HAP-1 (cell line): ENCODE results near the gene PTPMT1.
"Not testable (repeated sequence)": the region's sequence is repeated elsewhere in the genome, so short reads cannot be mapped to it uniquely, and the experiment has no call there.

Source experiments
- DNase-seq, 2 experiments: peaks; one replicate each; pipeline ENCODE4 v3.0.0-alpha.2; 2016 to 2020; ENCODE audit warnings: low spot score in 2 of 2
- H3K27me3 ChIP-seq: fragments of 250-450 bp; sonication (Bioruptor Pico); 2 replicates; pipeline ENCODE4 v1.5.1; 2020; ENCODE audit warnings: low read depth, mild to moderate bottlenecking, moderate library complexity
- H3K36me3 ChIP-seq: fragments of 250-450 bp; sonication (Bioruptor Pico); replicated peaks from 2 replicates; pipeline ENCODE4 v1.5.1; 2020; ENCODE audit warnings: mild to moderate bottlenecking
- H3K4me1 ChIP-seq: fragments of 250-450 bp; sonication (Bioruptor Pico); 2 replicates; pipeline ENCODE4 v1.5.1; 2020; ENCODE audit warnings: mild to moderate bottlenecking
- H3K4me3 ChIP-seq: fragments of 250-450 bp; sonication (Bioruptor Pico); 2 replicates; pipeline ENCODE4 v1.5.1; 2020; ENCODE audit warnings: mild to moderate bottlenecking, moderate library complexity
- H3K9me3 ChIP-seq: fragments of 250-450 bp; sonication (Bioruptor Pico); 2 replicates; pipeline ENCODE4 v1.5.1; 2020; ENCODE audit warnings: mild to moderate bottlenecking, moderate library complexity
- in situ Hi-C: fragments of 300-500 bp; cut with MboI; formaldehyde crosslinking; loops from 3 replicates; pipeline ENCODE4 v1.14.3; 2020; ENCODE audit warnings: low sequenced_read_pairs, inconsistent platforms, mixed read lengths

Gene PTPMT1, protein sequence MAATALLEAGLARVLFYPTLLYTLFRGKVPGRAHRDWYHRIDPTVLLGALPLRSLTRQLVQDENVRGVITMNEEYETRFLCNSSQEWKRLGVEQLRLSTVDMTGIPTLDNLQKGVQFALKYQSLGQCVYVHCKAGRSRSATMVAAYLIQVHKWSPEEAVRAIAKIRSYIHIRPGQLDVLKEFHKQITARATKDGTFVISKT

DNA sequence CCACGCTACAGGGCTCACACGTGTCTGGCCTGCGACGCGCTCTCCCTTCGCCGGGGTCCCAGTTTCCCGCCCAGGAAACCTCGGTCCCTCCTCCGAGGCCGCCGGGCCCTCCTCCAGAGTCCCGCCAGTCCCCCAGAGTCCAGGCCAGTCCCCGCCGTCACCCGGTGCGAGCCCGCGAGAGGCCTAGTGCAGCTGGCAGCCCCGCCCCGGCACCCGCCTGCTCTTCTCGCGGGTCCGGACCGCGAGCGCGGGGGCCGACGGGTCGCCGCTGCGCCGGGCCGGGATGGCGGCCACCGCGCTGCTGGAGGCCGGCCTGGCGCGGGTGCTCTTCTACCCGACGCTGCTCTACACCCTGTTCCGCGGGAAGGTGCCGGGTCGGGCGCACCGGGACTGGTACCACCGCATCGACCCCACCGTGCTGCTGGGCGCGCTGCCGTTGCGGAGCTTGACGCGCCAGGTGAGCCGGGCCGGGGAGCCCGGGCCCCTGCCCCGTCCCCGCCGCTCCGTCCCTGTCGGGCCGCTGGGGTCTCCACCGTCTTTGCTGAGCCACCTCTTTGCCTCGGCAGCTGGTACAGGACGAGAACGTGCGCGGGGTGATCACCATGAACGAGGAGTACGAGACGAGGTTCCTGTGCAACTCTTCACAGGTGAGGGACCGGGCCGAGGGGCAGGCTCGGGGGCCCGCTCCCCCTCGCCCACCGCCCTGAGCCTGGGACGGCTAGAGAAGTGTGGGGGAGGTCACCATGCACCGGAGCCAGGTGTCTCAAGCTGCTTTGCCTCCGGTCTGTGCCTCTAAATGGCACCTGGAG is at the start of gene PTPMT1:
TSS of gene PTPMT1 (plus strand) at position 260 of the 809 bp plus-strand sequence. CDS start at position 284, 24 bp downstream.
- DNase-seq = peak; percentile 65 to 88
- in situ Hi-C loops = no loop called here
- H3K36me3 ChIP-seq = peaks cover 20% of the 10 kb centered on the region
- no peaks in the 10 kb centered on the region for H3K9me3 ChIP-seq
- peak within 1 kb of the TSS; percentile 78 for H3K4me3 ChIP-seq
- no peaks in the 10 kb centered on the region for H3K27me3 ChIP-seq
- peaks cover 11% of the 10 kb centered on the region for H3K4me1 ChIP-seq

DNA sequence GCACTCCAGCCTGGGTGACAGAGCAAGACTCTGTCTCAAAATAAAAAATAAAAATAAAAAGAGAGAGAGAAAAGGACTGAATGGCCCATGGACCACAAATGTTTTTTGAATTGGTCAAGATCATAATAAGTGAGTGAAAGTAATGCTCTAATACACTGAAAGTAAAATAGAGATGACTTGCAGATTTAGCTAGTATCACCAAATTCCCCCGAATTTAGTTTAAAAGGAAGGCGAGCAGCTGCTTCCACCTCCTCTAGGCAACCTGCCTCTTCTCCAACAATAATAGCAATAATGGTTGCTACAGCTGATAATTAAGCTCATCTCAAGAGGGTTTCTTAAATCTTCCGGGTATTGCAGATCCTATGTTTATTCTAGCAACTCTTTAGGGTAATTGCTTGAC is 49.2 kb upstream of the PTPMT1 start:
- in situ Hi-C loops = no loop called here
- Histone ChIP-seq H3K9me3 (no peaks in the 10 kb centered on the region), H3K4me3 (no peak overlapping the region), H3K36me3 (peaks cover 3% of the 10 kb centered on the region; the same call in 1 of the 2 replicates), H3K27me3 (no peaks in the 10 kb centered on the region), H3K4me1 (peaks cover 12% of the 10 kb centered on the region)
- no peak for DNase-seq

DNA sequence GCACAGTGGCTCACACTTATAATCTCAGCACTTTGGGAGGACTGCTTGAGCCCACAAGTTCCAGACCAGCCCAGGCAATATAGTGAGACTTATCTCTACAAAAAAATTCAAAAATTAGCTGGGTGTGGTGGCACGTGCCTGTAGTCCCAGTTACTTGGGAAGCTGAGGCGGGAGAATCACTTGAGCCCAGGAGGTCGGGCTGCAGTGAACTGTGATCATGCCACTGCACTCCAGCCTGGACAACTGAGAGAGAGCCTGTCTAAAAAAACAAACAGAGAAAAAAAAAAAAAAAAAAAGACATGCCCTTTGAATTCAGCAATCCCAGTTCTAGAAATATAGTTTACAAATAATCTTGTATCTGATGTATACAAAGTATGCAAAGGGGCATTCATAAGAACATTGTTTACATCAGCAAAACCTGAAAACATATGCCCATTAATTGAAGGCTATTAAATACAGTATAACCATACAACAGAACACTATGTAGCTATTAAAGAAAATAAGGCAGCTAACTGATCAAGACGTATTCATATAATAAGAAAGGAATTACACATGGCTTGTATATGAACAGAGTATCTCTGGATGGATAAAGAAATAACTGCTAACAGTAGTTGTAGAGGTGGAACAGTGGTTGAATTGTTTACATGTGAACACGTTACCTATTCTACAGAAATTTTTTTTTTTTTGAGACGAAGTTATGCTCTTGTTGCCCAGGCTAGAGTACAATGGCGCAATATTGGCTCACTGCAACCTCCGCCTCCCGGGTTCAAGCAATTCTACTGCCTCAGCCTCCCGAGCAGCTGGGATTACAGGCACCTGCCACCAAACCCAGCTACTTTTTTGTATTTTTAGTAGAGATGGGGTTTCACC is 48.2 kb upstream of the PTPMT1 start:
- in situ Hi-C loops = no loop called here
- no peak overlapping the region for H3K4me3 ChIP-seq
- H3K9me3 ChIP-seq = no peaks in the 10 kb centered on the region
- H3K36me3 ChIP-seq = peaks cover 3% of the 10 kb centered on the region; the same call in 1 of the 2 replicates
- no peak for DNase-seq
- no peaks in the 10 kb centered on the region for H3K27me3 ChIP-seq
- peaks cover 12% of the 10 kb centered on the region for H3K4me1 ChIP-seq

DNA sequence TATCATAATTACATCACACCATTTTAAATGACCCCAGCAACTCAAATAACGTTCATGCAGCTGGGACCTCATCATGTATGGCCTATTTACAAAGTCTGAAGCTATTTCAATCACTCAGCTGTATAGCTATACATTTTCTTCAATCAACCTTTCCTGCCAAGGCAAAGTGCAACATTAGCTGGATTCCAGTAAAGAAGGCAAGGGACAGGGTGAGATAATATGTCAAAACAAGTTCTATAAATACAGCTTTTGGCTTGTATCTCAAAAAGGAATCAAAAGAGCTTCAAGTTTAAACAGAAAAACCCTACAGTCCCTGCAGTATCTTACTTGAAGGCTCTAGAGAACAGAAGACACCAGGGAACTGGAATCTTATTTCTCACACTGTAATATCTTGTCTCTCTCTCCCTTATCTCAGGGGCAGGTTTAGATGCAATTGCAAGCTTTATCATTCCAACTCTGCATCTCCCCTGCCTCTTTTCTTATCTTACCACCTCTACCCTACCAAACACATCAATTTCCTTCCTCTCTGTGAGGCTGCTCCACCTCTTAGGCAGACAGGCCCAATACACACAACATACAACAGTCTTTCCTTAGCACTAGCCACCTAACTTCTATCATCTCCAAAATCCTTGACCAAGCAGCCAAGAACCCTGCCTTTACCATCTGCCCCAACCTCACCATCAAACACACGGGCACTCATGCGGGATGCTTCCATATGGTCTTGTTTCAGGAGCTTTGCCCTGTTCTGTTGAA is 47.0 kb upstream of the PTPMT1 start:
- no peak overlapping the region for H3K4me3 ChIP-seq
- DNase-seq = no peak
- H3K27me3 ChIP-seq = no peaks in the 10 kb centered on the region
- H3K36me3 ChIP-seq = peaks cover 3% of the 10 kb centered on the region; the same call in 1 of the 2 replicates
- H3K9me3 ChIP-seq = no peaks in the 10 kb centered on the region
- in situ Hi-C loops = no loop called here
- H3K4me1 ChIP-seq = peaks cover 8% of the 10 kb centered on the region

DNA sequence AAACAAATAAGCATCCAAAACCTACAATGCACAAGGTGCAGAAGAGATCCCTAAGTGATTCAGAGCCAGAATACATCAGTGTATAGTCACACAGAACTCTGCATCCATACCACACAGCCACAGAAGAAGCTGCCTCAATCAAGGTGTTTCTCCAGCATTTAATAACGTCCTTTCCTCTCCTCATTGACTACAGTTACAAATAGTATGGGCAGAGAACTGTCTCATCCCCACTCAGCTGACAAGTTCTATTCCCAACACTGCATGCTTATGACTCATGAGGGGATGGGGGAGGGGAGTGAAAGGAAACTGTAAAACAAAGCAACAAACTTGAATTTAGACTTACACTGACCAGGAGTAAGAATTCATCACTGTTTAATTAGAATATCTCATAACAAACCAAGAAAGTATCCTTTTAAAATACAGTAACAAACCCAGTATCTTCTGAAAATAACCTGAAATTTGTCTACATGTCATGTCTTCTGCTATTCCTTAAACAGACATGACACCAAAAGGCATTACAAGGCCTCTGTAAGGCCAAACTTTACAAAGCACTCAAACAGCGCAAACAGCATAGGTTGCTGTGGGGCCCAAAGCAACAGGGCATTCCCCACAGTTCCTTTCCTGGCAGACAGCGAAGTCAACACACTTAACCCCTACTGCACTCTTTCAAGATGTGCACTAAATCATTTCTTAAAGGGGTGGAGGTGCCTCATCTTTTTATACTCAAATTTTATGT is 41.7 kb upstream of the PTPMT1 start:
- in situ Hi-C loops = no loop called here
- DNase-seq = no peak
- H3K36me3 ChIP-seq = peaks cover 3% of the 10 kb centered on the region
- H3K4me1 ChIP-seq = peaks cover 26% of the 10 kb centered on the region
- no peaks in the 10 kb centered on the region for H3K27me3 ChIP-seq
- no peaks in the 10 kb centered on the region for H3K9me3 ChIP-seq
- no peak overlapping the region for H3K4me3 ChIP-seq

DNA sequence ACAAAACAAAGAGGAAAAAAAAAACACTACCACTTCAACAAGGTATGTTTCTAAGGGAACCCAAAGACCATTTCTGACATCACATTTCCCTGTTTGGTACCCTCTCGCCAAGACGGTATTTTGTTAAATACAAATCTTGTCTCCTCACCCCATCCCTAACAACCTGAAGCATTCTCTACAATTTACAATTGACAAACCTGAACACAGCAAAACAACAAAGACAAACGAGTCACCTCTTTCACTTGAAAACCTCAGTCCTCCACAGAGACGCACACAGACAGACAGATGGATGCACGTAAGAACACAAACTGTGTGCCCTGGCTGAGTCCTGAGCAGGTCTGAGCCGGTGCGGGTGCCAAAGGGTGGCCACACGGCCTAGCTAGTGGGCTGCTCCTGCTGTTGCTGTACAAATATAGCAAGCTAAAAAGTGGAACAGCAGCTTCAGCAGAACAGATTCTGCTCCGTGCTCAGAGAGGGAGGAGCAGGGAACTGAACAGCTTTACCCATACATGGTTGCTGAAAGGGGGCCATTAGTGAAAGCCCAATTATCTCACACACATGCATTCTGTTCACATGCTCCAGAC is 41.0 kb upstream of the PTPMT1 start:
- Histone ChIP-seq H3K4me1 (peaks cover 26% of the 10 kb centered on the region), H3K4me3 (no peak overlapping the region), H3K27me3 (no peaks in the 10 kb centered on the region), H3K36me3 (peaks cover 3% of the 10 kb centered on the region), H3K9me3 (no peaks in the 10 kb centered on the region)
- DNase-seq = no peak
- in situ Hi-C loops = no loop called here

DNA sequence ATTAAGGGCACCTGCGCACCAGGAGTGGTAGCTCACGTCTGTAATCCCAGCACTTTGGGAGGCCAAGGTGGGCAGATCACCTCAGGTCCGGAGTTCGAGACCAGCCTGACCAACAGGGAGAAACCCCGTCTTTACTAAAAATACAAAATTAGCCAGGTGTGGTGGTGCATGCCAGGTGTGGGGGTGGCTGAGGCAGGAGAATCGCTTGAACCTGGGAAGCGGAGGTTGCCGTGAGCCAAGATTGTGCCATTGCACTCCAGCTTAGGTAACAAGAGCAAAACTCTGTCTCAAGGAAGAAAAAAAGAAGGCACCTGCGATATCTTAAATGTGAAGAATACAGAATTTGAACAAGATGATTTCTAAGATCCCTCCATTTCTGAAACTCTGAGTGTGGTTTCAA is 39.4 kb upstream of the PTPMT1 start:
- H3K4me1 ChIP-seq = peaks cover 26% of the 10 kb centered on the region
- H3K4me3 ChIP-seq, DNase-seq, in situ Hi-C loops, H3K27me3 ChIP-seq, H3K36me3 ChIP-seq, H3K9me3 ChIP-seq: not testable (repeated sequence)

DNA sequence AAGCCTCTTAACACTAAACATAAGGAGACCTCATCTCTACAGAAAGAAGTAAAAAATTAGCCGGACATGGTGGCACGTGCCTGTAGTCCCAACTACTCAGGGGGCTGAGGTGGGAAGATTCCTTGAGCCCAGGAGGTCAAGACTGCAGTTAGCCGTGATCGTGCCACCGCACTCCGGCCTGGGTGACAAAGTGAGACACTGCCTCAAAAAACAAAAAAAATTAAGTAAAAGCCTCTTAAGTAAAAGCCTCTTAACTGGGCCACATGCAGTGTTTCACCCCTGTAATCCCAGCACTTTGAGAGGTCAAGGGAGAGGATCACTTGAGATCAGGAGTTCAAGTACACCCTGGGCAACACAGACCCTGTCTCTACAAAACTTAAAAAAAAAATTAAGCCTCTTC is 38.2 kb upstream of the PTPMT1 start:
- Histone ChIP-seq H3K9me3 (no peaks in the 10 kb centered on the region), H3K27me3 (no peaks in the 10 kb centered on the region), H3K36me3 (peaks cover 8% of the 10 kb centered on the region), H3K4me3 (no peak overlapping the region), H3K4me1 (peaks cover 26% of the 10 kb centered on the region)
- in situ Hi-C loops = no loop called here
- no peak for DNase-seq

DNA sequence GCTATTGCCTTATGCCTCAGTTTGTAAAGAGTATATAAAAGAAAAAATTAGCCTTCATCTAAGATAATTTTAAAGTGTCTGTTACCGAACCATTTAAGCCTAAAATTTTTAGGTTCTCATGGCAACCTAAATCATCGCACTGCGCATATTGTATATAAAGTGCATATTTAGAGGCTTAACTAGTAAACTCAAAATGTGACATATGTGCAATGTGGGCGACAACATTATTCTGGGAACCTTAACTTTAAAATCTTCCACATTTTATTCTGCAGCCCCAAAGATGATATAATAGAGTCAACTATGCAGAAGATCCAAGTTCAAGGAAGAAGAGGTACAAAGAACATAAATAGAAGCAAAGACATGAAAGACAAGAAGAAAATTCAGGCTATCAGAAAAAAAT is 35.4 kb upstream of the PTPMT1 start:
- no peaks in the 10 kb centered on the region for H3K27me3 ChIP-seq
- peaks cover 6% of the 10 kb centered on the region for H3K4me1 ChIP-seq
- H3K9me3 ChIP-seq = no peaks in the 10 kb centered on the region
- DNase-seq = no peak
- in situ Hi-C loops = no loop called here
- peaks cover 8% of the 10 kb centered on the region for H3K36me3 ChIP-seq
- H3K4me3 ChIP-seq = no peak overlapping the region

DNA sequence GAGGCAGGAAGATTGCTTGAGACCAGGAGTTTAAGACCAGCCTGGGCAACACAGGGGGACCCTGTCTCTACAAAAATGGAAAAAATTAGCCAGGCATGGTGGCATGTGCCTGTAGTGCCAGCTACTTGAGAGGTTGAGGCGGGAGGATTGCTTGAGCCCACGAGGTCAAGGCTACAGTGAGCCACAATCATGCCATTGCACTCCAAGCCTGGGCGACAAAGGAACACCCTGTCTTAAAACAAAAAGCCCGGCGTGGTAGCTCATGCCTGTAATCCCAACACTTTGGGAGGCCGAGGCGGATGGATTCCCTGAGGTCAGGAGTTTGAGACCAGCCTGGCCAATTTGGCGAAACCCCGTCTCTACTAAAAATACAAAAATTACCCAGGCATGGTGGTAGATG is 34.7 kb upstream of the PTPMT1 start:
- in situ Hi-C loops = not testable (repeated sequence)

DNA sequence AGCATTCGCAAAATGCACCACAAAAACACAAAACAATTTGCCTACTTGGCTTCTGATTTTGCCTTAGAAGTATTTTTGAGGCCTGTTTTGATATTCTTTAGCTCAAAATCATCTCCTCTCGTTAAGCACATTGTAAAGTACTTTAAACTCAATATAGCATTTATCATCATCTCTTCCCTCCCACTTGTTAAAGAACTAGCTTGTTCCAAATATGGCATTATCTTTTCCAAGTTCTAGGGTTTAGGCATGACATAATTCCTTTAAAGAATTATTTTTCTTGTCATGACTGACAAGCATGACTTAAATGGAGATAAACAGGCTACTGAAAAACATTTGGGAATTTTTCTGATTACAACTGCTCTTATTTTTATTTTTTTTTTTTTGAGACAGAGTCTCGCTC is 33.7 kb upstream of the PTPMT1 start:
- H3K36me3 ChIP-seq = peaks cover 15% of the 10 kb centered on the region
- in situ Hi-C loops = no loop called here
- no peak for DNase-seq
- H3K4me3 ChIP-seq = no peak overlapping the region
- H3K27me3 ChIP-seq = no peaks in the 10 kb centered on the region
- H3K4me1 ChIP-seq = no peaks in the 10 kb centered on the region
- H3K9me3 ChIP-seq = no peaks in the 10 kb centered on the region

More for the DNA sequence above, 34.7 kb upstream of the PTPMT1 start:
- not testable (repeated sequence) for H3K9me3 ChIP-seq, DNase-seq, H3K4me1 ChIP-seq, H3K27me3 ChIP-seq, H3K36me3 ChIP-seq, H3K4me3 ChIP-seq

DNA sequence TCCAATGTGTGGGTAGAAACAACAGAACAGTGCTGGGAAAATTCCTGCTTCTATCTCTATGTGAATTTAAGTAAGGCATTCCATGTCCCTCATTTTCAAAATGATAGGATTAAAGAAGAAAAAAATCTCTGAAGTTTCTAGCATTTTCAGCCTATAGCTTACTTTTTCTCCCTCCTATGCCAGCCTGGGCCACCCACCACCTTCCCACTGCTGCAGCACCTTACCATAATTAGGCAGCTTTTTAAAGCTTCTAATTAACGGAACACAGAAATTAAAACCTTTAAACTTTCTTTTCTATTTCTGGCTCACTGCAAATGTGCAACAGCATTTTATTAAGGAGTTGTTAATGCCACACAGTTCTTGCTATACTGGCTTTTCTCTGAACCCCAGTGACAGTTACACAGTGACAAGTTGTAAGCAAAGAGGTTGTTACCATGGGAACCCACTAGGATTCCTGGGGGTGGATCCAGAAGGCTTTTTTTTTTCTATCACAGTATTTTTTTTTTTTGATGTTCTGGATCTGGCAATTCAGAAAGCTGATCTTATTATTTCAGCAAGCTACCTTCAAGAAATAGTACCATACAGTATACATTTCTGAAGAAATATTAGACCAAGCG is 32.7 kb upstream of the PTPMT1 start:
- Histone ChIP-seq H3K4me1 (peaks cover 4% of the 10 kb centered on the region; the same call in 1 of the 2 replicates), H3K36me3 (peaks cover 13% of the 10 kb centered on the region), H3K4me3 (no peak overlapping the region), H3K27me3 (no peaks in the 10 kb centered on the region), H3K9me3 (no peaks in the 10 kb centered on the region)
- no peak for DNase-seq
- in situ Hi-C loops = no loop called here
